NCI-H526 treated with DMSO at 0.1 percent for 48 hours (cell line): ENCODE data around the gene PRR11.
A peak's percentile ranks its signal among the peaks of the same experiment; 100 is the strongest.
"Not testable (repeated sequence)": the region's sequence is repeated elsewhere in the genome, so short reads cannot be mapped to it uniquely, and the experiment has no call there.

Source experiments
- DNase-seq: peaks from one replicate; lab custom pipeline; 2025; lab: John Stamatoyannopoulos, UW

The PRR11 gene

DNA sequence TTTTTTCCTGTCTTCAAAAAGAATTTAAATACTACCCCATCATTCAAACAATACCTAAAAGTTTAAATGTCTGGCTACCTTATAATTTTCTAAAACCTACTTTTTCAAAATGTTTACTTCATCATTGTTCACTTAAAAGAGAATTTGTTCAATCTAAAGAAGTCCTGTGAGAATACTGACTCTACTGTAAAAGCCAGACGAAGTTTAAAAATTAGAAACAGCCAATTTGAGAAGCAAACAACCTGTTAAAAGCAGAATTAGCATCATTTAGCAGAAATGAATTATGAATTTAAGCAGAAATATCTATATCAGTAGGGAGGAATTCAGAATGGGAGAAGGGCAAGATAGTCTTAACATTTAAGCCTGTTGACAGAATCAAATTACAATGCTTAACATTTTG, 2.6 kb upstream of the PRR11 start:
- peak; percentile 11 for DNase-seq

DNA sequence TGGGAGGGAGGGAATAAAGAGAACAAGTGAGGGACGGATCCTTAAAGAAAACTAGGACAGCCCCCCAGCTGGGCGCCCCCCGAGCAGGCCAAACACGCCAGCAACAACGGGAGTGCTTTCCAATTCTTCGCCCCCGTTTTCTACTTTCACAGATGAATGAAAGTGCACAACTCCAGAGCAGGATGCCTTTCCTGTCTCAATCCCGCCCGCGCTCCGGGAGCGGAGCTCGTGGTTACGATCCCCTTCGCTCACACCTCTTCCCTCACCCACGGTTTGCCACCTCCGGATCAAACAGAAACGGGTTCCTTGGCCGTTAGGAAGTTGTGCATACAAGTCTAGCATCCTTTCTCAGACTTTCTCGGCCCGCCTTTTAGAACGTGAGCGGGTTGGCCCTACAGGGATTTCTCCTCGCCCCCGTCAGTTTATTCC, 1.2 kb upstream of the PRR11 start:
- no peak for DNase-seq

DNA sequence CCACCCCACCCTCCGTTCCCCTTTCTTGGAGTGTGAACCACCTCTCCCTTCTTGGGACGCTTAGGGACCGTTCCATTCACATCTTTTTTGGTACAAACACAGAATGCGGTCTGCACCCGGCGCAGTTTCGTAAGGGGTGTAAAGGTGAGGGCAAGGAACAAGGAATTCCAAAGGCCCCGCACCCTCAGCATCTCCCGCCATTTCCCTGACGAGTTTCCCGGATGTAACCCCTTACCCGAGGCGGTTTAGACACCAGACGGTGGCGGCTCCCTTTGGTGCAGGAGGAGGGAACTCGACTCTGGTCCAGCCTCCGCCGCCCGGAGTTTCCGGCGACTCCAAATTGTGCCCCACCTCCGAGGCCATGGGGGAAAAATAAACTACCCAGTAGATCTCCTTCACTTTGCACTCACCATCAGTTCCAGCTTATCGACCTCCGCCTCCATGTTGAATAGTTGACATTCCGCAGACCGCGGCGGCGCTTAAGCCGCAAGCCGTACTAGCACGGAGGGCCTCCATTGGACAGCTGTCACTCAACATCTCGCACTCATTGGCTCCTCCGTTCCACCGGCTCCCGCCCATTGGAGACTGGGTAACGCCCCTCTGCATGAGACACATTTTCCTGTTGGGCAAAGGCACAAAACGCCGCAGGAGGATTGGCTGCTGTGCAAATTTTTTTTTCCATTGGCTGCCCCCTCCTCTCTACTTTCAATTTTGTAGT, 666 bp upstream of the PRR11 start, which contains the start of gene SKA2:
TSS of gene SKA2 (minus strand) at position 466 of the 718 bp plus-strand sequence. CDS start at position 443, 23 bp downstream.
- peak; percentile 92 for DNase-seq

DNA sequence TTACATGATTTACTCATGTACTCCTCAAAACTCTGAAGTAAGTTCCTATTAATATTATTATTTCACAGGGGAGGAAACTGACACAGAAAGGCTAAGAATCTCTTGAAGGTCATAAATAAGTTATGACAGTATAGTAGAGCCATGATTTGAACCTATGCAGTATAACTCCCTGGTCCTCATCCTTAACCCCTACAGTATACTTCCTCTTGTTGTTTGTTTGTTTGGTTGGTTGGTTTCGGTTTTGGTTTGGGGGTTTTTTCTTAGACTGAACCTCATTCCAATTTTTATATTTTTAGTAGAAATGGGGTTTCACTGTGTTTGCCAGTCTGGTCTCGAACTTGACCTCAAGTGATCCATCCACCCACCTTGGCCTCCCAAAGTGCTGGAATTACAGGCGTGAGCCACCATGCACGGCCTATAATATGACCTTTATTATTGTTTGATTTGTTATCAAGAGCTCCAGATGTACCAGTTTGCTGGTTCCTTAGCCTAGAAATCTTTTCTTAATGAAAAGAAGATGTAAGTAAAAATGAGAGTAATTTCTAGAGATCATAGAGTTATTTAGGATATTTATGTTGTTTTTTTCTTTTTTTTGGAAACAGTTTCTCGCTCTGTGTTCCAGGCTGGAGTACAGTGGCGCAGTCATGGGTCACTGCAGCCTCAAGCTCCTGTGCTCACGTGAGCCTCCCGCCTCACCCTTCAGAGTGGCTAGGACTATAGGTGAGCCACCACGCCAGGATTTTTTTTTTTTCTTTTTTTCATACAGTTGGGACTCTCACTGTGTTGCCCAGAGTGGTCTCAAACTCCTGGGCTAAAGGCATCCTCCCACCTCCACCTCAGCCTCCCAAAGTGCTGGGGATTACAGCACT, 4.8 kb downstream of the PRR11 start:
- DNase-seq = no peak

DNA sequence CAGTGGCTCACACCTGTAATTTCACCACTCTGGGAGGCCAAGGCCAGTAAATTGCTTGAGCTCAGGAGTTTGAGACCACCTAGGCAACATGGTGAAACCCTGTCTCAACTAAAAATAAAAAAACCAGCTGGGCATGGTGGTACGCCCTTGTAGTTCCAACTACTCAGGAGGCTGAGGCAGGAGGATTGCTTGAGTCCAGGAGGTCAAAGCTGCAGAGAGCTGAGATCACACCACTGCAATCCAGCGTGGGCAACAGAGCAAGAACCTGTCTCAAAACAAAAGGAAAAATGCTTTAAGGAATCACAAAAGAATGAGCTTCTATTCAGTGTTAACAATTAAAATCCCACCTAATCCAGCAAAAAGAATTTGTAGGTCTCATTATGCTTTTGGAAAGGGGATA, 5.9 kb downstream of the PRR11 start:
- no peak for DNase-seq

DNA sequence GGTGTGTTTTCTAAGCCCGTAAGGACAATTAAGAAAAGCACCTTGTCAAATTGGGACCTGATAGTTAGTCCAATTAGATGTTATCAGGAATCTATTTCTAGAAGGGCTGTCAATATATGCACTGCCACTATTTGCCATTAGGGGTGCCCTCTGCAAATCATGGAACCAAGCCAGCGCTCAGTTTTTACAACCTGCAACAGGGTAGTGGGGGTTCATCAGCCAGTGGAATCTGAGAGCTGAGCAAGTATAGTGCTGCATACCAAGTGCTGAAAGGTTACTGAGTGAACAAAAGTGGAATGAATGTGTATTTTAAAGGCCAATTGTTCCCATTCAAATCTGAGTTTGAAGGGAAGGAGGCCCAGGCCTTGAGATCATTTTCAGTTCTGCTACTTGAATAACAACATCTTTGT, 10.4 kb downstream of the PRR11 start:
- peak; percentile 12 for DNase-seq

DNA sequence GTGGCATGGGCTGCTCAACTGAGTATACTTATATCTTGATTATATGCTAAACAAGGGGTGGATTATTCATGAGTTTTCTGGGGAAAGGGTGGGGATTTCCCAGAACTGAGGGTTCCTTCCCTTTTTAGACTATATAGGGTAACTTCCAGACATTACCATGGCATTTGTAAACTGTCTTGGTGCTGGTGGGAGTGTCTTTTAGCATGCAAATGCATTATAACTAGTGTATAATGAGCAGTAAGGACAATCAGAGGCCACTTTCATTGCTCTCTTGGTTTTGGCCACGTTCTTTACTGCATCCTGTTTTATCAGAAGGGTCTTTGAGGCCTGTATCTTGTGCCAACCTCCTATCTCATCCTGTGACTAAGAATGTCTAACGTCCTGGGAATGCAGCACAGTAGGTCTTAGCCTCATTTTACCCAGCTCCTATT, 12.0 kb downstream of the PRR11 start:
- DNase-seq = no peak

DNA sequence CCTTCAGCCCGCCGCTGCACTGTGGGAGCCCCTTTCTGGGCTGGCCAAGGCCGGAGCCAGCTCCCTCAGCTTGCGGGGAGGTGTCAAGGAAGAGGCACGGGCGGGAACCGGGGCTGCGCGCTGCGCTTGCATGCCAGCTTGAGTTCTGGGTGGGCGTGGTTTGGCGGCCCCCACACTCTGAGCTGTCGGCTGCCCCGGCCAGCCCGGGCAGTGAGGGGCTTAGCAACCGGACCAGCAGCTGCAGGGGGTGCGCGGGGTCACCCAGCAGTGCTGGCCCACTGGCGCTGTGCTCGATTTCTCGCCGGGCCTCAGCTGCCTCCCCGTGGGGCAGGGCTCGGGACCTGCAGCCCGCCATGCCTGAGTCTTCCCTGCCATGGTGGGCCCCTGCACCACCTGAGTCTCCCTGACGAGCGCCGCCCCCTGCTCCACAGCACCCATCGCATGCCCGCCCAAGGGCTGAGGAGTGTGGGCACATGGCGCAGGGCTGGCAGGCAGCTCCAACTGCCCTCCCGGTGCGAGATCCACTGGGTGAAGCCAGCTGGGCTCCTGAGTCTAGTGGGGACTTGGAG, 17.0 kb downstream of the PRR11 start:
- DNase-seq = no peak

DNA sequence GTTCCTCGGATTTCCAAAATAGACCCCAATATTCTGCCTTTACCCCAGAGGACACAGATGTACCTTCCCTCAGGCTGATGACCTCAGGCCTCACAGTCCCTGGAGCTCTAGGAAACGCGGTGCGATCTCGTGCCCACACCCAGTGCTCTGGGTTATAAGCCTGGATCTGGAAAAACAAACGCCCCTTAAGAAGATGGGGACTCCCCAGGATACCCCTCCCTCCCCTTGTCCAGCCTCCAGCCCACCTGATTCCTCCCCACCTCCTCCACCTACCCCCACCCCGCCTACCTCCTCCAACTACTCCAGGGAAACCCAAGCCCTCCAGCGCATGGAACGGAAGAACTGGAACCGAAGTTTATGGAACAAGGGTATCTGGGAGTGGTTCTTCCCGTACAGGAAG, 19.1 kb downstream of the PRR11 start:
- DNase-seq = no peak

DNA sequence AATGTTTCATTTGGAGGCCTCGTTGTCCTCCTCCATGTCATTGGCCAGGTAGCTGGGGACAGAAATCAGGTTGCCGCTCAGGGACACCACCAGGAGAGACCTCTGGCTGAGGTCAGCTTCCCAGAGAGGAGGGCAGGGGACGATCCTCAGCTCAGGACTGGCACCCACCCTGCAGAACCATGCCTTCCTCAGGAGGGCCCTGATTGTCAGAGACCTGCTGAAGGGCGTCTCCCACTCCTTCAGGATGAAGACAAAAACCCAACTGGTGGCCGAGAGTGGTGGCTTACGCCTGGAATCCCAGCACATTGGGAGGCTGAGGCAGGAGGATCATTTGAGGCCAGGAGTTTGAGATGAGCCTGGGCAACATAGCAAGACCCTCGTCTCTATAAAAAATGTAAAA, 19.5 kb downstream of the PRR11 start:
- no peak for DNase-seq

DNA sequence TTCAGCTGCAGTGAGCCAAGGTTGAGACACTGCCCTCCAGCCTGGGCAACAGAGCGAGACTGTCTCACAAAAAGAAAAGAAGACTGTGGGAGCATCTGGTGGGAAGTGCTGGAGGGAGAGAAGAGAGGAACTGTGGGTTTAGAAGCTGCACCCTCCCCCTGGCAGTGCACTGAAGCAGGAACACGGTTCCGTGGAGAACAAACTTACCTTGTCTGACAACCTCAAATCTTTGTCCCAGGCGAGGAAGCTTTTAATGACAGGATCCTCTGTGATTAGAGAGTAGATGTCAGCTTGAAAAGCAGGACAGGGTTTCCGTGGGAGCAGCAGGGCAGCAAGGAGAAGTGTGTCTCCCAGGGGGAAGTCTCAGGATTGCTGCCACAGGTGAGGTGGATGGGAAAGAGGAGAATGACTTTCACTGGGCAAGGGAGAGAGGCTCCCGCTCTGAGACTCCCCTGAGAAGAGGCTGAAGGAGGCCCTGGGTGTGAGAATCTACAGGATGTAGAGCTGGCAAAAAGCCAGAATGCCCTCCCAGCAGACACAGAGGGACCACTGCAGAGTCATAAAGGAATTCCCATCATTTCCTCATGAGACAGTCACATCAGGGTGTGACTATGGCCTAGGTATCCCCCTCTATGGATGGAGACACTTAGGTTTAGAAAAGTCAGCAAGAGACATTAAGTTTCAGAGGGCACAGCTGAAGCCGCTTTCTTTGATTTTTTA, 22.9 kb downstream of the PRR11 start:
- no peak for DNase-seq

DNA sequence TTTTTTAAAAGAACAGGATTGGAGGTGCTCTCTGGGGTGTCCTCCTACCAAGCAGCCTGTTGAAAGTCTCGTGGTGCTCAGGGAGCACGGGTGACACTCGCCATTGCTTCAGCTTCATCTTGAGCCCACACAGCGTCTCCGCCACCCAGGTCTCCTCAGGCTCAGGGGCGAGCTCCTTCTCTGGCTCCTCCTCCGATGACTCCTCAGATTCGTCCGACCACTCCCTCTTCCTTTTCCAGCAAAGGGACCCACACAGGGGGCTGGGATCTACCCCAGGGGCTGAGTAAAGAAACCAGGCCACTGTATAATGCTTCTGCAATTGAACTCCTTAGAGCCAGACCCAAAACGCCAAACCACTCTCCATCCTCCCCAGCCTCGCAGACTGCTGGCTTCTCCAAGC, 24.1 kb downstream of the PRR11 start:
- not testable (repeated sequence) for DNase-seq

DNA sequence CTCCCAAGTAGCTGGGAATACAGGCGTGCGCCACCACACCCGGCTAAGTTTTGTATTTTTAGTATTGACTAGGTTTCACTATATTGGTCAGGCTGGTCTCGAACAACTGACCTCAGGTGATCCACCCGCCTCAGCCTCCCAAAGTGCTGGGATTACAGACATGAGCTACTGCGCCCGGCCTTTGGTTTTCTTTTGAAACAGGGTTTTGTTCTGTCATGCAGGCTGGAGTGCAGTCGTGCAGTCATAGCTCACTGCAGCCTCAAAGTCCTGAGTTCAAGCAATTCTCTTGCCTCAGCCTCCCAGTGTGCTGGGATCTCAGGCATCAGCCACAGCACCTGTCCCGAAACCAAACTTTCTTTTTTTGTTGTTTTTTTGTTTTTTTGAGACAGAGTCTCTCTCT, 25.1 kb downstream of the PRR11 start:
- DNase-seq = no peak

DNA sequence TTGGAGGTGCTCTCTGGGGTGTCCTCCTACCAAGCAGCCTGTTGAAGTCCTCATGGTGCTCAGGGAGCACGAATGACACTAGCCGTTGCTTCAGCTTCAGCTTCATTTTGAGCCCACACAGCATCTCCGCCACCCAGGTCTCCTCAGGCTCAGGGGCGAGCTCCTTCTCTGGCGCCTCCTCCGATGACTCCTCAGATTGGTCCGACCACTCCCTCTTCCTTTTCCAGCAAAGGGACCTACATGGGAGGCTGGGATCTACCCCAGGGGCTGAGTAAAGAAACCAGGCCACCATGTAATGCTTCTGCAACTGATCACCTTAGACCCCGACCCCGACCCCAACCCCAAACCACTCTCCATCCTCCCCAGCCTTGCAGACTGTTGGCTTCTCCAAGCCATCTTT, 25.9 kb downstream of the PRR11 start:
- no peak for DNase-seq

DNA sequence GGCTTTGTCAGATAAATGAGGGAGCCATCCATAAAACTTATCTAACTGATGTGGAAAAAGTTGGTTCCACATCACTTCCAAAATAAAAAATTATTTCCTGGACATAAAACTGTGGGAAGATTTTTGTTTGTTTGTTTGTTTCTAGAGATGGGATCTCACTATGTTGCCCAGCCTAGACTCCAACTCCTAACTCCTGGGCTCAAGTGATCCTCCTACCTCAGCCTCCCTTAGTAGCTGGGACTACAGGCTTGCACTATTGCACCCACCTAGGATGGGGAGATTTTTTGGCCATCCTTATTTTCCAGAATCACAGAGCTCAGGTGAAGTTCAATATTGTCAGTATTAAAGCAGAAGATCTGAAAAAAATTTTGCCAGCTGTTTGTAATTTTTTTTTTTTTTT, 30.5 kb downstream of the PRR11 start:
- no peak for DNase-seq

DNA sequence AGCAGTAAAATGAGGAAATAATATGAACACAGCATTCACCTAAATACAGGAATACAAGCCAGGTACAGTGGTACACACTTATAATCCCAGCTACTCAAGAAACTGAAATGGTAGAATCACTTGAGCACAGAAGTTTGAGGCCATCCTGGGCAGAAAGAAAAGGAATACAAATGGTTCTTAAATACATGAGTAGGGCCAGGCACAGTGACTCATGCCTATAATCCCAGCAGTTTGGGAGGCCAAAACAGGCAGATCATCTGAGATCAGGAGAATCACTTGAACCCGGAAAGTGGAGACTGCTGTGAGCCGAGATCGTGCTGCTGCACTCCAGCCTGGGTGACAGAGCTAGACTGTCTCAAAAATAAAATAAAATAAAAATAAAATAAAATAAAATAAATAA, 31.3 kb downstream of the PRR11 start:
- no peak for DNase-seq

DNA sequence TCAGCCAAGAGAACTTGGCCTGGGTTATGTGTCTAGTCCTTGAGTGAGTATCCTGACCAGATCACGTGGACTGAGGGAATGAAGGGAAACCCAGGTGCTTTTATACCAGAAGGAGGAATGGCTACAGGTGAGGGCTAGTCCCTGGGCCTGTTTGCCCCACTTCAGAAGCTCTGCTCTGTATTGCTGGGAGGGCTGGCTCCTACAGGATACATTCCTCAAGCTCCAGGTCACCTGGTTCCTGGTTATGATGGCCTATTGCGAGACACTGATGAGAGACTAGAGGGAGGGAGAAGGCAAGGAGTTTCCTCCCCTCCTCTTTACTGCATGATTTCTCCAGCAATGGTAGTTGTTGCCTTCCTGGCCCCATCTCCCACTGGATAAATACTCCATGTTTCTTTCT, 35.3 kb downstream of the PRR11 start:
- DNase-seq = no peak

DNA sequence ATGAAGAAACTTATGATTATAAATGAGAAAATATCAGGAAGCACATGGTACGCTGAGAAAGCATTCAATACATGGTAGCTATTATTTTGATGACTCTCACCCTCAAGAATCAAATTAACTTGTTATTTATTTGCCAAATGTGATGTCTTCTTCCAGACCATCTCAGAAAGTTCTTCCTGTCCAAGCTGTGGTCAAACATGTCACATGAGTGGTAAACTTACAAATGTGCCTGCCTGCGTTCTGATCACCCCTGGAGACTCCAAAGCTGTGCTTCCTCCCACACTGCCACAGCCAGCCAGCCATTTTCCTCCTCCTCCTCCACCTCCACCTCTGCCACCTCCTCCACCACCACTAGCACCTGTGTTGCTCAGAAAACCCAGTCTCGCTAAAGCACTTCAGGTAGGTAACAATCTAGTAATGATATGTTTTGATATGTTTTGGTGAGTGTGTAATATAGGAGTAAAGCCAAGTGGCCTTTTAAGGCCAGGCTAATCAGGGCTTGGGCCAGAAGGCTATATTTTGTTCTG, 37.9 kb downstream of the PRR11 start:
- DNase-seq = no peak

DNA sequence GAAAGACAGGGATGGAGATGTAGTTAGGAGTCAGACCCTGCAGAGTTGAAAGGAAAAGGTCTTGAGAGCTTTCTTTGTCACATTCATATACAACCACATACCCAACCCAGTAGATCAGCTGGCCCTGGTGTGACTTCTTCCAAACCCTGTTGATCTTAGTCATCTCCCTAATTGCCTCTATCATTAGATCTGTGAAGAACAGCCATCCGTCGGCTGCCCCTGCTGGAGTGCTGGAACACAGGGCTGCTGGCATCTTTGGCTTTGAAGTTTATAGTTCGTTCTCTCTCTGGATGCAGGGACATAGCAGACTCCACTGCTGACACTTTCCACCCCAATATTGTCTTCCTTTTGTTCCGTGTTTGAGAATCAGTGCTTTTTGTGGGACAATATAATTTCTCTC, 43.9 kb downstream of the PRR11 start:
- no peak for DNase-seq

DNA sequence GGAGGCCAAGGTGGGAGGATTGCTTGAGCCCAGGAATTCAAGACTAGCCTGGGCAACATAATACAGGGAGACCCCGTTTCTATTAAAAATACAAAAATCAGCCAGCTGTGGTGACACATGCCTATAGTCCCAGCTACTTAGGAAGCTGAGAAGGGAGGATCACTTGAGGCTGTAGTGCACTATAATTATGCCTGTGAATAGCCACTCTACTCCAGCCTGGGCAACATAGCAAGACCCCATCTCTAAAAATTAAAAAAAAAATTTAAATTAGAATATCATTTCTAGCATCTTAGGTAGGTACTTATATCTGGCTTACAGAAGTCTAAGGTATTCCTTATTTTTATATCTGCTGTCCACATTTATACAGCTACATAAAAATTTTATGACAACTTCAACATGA, 46.8 kb downstream of the PRR11 start:
- no peak for DNase-seq

DNA sequence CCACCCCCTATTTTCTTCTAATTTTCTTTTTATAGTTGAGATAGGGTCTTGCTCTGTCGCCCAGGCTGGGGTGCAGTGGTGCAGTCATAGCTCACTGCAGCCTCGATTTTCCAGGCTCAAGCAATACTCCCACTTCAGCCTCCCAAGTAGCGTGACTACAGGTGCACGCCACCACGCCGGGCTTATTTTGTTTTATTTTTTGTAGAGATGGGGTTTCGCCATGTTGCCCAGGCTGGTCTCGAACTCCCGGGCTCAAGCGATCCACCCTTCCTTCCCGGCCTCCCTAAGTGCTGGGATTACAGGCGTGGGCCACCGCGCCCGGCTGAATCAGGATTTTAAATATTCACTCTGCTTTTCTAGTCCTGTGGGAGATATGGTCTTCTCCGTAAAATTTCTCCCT, 63.8 kb downstream of the PRR11 start:
- DNase-seq = no peak

DNA sequence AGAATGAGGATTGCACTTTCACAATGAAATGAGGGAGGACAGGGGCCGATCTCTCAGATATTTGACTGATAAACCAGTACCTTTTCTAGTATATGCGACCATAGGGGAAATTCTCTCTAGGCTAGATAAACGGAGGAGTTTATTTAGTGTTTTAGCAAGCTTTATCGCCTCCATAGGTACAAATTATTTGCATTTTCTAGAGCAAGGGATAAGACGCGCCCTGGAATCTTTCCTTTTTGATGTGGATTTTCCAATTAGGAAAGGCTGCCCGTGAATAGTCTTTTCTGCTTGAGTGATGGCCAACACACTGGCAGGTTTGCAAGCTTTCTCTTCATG, 64.4 kb downstream of the PRR11 start:
- DNase-seq = no peak
